HTR-8/SVneo (cell line): ENCODE measurements around the gene KLHL29.
A peak's percentile ranks its signal among the peaks of the same experiment; 100 is the strongest.
"Not testable (repeated sequence)": the region's sequence is repeated elsewhere in the genome, so short reads cannot be mapped to it uniquely, and the experiment has no call there.

ENCODE experiments used
- DNase-seq: peaks from one replicate; pipeline ENCODE4 v3.0.0; 2011; ENCODE audit warnings: low spot score, mixed read lengths; ENCODE audit not compliant: insufficient read length
- FAIRE-seq: peaks from 2 replicates; lab custom pipeline; 2011; peaks lifted over from hg19 to GRCh38; lab: Jason Lieb, UNC

Gene KLHL29

GRCh38 chr2:23711979-23712755 lies 327.2 kb downstream of the KLHL29 start:
- DNase-seq (no peak), FAIRE-seq (no peak)

GRCh38 chr2:23712756-23713151 lies 327.8 kb downstream of the KLHL29 start:
- DNase-seq (no peak), FAIRE-seq (no peak)

- DNase-seq (no peak), FAIRE-seq (no peak)
Measured at GRCh38 chr2:23713351-23713750, 328.4 kb downstream of the KLHL29 start.

- no peak for DNase-seq
- FAIRE-seq, result no peak
Measured at GRCh38 chr2:23718931-23719700, 334.1 kb downstream of the KLHL29 start.

- DNase-seq, result no peak
- FAIRE-seq, result no peak
Measured at GRCh38 chr2:23719716-23720115, 334.7 kb downstream of the KLHL29 start.

GRCh38 chr2:23720705-23721453 lies 335.9 kb downstream of the KLHL29 start:
- DNase-seq (no peak), FAIRE-seq (peak; percentile 60)

GRCh38 chr2:23721454-23721826 lies 336.5 kb downstream of the KLHL29 start:
- no peak for DNase-seq
- no peak for FAIRE-seq

- DNase-seq (no peak), FAIRE-seq (no peak)
Measured at GRCh38 chr2:23722255-23722654, 337.3 kb downstream of the KLHL29 start.

GRCh38 chr2:23723029-23723428 lies 338.1 kb downstream of the KLHL29 start:
- not testable (repeated sequence) for DNase-seq, FAIRE-seq

- DNase-seq, result no peak
- no peak for FAIRE-seq
Measured at GRCh38 chr2:23734416-23734815, 349.4 kb downstream of the KLHL29 start.

- DNase-seq, FAIRE-seq: not testable (repeated sequence)
Measured at GRCh38 chr2:23736783-23737182, 351.8 kb downstream of the KLHL29 start.

- FAIRE-seq, result no peak
- no peak for DNase-seq
Measured at GRCh38 chr2:23745068-23745725, 360.2 kb downstream of the KLHL29 start.

- no peak for DNase-seq
- FAIRE-seq, result peak; percentile 80
Measured at GRCh38 chr2:23745726-23746105, 360.7 kb downstream of the KLHL29 start.

- DNase-seq (no peak), FAIRE-seq (no peak)
Measured at GRCh38 chr2:23746141-23746863, 361.3 kb downstream of the KLHL29 start.

GRCh38 chr2:23751747-23752265 lies 366.8 kb downstream of the KLHL29 start:
- no peak for FAIRE-seq
- DNase-seq, result no peak

GRCh38 chr2:23753291-23754010 lies 368.5 kb downstream of the KLHL29 start:
- FAIRE-seq (no peak), DNase-seq (no peak)

- no peak for FAIRE-seq
Measured at GRCh38 chr2:23754970-23755369, 370.0 kb downstream of the KLHL29 start.

GRCh38 chr2:23756593-23757292 lies 371.8 kb downstream of the KLHL29 start:
- FAIRE-seq (no peak), DNase-seq (no peak)

More at GRCh38 chr2:23754970-23755369, 370.0 kb downstream of the KLHL29 start:
- DNase-seq, result no peak
